Subcutaneous adipose tissue (tissue), 4 donors: ENCODE data around the gene PPIL1. TPM values are rescaled to one million over a fixed set of nuclear protein-coding genes. Genes with fewer than 3 reads are reported as not detected.

Experiments
- total RNA-seq, 4 donors: library from RNA; depleted of rRNA; stranded (reverse); fragments of >200 nt; gene quantifications; one replicate each; pipeline ENCODE4 v1.1.0, GENCODE V29; 2016
- TF ChIP-seq, protein P1 (sequence below): fragments of 450-650 bp; IDR thresholded peaks from one replicate; pipeline ENCODE4 v1.5.1; 2016; ENCODE audit warnings: low read depth, mild to moderate bottlenecking, control low read depth, antibody characterized with exemption, moderate library complexity

Gene PPIL1
- total RNA-seq, 4 donors from 2014 or later = 4.3 to 18.4 (median 6.7) TPM

DNA sequence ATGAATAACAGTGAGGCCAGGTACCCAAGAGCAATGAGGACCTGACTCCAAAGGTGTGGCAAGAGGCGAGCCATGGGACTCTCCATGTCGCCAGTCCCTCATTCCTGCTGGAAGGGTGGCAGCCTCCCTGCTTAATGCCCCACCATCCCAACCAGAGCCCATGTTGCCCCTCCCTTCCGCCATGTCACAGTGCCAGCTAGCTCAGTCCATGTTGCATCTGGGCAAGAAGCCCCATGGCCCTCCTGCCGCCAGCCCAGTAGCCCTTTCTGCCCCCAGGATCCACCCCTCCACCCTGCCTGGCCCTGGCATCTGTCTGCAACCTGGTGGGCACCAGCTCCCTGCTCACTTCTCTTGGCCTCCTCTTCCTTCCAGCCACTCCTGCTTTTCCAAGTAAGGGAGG lies 29.4 kb downstream of the PPIL1 start:
- TF ChIP-seq, protein P1, sequence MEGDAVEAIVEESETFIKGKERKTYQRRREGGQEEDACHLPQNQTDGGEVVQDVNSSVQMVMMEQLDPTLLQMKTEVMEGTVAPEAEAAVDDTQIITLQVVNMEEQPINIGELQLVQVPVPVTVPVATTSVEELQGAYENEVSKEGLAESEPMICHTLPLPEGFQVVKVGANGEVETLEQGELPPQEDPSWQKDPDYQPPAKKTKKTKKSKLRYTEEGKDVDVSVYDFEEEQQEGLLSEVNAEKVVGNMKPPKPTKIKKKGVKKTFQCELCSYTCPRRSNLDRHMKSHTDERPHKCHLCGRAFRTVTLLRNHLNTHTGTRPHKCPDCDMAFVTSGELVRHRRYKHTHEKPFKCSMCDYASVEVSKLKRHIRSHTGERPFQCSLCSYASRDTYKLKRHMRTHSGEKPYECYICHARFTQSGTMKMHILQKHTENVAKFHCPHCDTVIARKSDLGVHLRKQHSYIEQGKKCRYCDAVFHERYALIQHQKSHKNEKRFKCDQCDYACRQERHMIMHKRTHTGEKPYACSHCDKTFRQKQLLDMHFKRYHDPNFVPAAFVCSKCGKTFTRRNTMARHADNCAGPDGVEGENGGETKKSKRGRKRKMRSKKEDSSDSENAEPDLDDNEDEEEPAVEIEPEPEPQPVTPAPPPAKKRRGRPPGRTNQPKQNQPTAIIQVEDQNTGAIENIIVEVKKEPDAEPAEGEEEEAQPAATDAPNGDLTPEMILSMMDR = no peak

DNA sequence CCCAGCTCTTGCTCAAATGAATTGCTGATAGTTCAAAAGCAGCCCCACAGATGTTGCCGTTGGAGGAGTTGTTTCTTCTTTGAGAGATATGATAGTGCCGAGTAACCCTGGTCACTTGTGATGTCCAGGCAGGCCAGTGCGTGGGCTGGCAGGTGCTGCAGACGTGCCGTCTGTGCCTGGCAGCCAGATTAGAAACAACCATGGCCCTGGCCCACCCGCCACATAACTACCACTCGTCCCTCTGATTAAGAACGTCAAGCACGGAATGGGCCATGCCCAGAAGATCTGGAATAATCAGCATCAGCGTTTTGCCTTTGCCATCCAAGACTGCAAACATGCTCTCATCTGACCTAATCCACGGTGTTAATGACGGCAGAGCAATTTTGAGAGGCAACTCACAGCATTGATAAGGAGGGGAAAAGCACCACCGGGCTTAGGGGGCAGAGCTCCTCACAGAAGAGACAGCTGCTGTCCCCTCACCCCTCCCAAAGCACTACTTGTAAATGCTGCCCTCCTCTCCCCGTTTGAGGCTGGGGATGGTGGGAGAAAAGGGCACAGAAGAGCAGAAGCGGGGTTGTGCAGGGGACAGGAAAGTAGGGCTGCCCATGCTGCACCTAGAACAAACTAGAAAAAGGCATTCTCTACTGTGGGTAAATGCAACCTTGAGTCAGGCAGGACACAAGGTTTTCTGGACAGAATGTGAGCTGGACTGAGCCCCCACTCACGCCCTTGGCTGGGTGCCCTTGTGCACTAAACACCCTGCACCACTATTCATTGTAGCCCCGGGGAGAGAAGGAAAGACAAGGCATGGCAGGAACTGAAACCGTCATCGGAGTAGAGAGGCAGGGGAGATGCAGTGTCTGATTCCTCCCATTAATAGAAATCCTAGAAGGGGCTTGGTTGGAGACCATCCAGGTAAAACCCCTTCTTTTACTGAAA lies 30.1 kb downstream of the PPIL1 start:
- TF ChIP-seq, protein P1 = no peak

DNA sequence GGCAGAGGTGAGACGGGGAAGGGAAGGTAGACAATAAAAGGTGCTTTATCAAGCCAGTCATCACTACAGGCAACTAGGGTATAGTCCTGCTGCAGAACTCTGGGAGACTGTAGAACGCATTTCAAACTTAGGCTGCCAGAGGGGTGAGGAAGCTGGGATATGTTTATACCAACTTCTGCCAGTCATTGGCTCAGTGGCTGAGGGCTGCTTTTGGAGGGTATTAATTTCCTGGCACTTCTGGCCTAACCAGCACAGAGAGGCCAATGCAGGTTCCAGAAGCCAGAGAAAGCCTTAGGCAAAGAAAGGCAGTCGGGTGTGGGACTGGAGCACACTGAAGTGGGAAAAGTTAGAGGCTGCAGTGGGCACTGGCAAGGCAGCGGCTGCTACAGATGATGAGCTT lies 31.4 kb downstream of the PPIL1 start:
- TF ChIP-seq, protein P1 = no peak

DNA sequence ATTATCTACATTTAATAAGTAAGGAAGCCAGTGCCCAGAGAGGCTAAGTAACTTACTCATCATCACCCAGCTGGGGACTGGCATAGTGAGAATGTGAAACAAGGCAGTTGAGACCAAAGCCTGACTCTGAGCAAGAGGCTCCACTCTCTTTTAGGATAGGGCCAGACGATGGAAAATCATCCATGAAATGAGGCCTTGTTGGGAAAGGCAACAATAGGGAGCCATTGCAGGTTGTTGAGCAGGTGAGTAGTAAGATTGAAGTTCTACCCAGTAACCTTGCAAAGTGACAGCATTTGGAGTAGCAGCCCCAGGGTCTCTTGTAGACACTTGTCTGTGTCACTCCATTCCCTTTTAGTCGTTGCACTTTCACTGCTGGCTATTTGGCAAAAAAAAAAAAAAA lies 32.8 kb downstream of the PPIL1 start:
- TF ChIP-seq, protein P1 = no peak

DNA sequence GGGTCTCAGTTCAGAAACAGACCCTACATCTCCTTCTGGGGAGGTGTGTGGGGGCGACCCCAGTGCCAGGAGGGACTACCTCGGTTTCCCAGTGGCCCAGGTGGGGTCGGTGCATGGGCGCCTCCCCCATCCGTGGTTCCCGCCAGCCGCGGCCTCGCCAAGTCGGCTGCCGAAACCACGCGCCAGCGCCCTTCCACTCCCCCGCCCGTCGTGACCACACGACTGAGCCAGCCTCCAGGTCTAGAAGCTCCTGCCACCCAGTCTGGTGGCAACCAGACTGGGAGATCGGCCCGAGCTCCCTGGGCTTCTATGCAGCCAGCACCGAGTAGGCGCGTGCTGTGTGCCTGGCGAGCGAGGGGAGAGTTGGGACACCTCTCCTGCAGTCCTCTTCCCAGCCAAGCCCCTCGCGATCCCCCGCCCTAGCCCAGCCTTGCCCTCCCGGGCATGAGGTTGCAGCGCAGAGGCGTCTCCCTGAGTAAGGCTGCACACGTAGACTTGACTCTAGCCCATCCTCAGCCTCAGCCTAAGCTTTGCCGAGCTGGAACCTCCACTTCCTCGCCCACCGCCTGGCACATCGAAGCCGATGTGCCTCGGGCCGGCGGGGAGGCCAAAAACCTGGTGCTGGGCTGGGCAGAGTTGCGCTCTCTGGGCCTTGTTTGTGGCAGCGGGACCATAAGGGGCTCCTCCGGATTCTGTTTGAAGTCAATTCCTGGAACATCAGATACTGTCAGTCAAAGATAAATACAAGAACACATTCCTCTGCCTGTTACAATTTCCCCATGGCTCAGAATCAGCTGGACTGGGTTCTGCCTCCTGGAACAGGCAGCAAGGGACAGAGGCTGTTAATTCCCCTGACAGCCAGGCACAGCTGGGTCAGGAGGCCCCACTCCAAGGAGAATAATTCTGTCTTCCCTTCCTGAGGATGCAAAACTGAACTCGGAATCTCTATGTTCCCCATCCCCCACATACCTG lies 33.9 kb downstream of the PPIL1 start:
- TF ChIP-seq, protein P1 = no peak

DNA sequence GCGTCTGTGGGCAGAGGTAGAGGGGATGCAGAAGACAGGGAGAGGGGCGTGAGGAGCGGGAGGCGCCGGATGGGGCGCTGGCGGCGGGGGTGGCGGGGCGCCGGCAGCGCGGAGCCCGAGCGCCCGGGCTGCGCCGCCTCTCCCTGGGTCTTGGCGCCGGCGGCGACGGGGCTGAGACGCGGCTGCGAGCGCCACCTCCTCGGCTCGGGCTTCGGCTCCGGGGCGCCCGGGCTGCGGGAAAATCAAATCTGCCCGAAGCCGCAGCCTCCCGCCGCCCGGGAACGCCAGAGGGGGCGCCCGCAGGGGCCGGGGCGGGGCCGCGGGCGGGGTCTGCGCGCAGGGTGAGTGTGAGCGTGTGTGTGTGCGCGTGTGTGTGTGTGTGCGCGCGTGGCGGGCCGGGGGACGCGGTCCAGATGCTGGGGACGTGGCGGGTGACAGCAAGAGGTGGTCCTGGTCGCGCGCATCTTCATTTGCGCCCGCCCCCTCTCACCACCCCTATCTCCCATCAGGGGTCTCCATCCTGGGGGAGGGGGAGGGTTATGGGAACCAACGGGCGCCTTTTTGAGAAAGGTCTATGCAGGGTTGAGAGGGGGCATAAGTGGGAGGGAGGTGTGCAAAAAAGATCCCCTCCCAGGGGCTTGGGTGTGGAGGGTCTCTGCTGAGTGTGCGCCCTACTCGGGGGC lies 34.7 kb downstream of the PPIL1 start:
- TF ChIP-seq, protein P1 = no peak
